Small intestine (tissue), 7 donors: ENCODE measurements around the gene ZSWIM9. TPM values are rescaled to one million over a fixed set of nuclear protein-coding genes. Genes with fewer than 3 reads are reported as not detected.
"Not testable (repeated sequence)": the region's sequence is repeated elsewhere in the genome, so short reads cannot be mapped to it uniquely, and the experiment has no call there.

ENCODE experiments used
- DNase-seq, 2 donors: peaks; one replicate each; pipeline versions ENCODE4 v3.0.0 to v3.0.0-alpha.2; 2013
- FAIRE-seq: peaks from 2 replicates; lab custom pipeline; 2012; peaks lifted over from hg19 to GRCh38; lab: Jason Lieb, UNC
- H3K27ac ChIP-seq, 3 donors: one replicate each; pipeline ENCODE4 v1.5.1; 2013; ENCODE audit warnings: low read length in 2 of 3, mild to moderate bottlenecking in 2 of 3, control low read depth in 1 of 3, inconsistent platforms in 1 of 3, low read depth in 1 of 3, moderate library complexity in 1 of 3
- H3K27me3 ChIP-seq, 3 donors: one replicate each; pipeline ENCODE4 v1.6.1; 2013; ENCODE audit warnings: low read length in 3 of 3, inconsistent platforms in 1 of 3; ENCODE audit not compliant: control insufficient read depth in 3 of 3, insufficient read depth in 3 of 3
- H3K36me3 ChIP-seq, 3 donors: one replicate each; pipeline ENCODE4 v1.6.1; 2013; ENCODE audit warnings: low read length in 3 of 3, inconsistent platforms in 1 of 3, low read depth in 1 of 3, mild to moderate bottlenecking in 1 of 3, moderate library complexity in 1 of 3; ENCODE audit not compliant: control insufficient read depth in 3 of 3, insufficient read depth in 2 of 3
- H3K4me1 ChIP-seq, 3 donors: one replicate each; pipeline ENCODE4 v1.6.1; 2013; ENCODE audit warnings: low read length in 2 of 3, inconsistent platforms in 1 of 3, low read depth in 1 of 3, mild to moderate bottlenecking in 1 of 3, moderate library complexity in 1 of 3; ENCODE audit not compliant: control insufficient read depth in 3 of 3, insufficient read depth in 2 of 3
- H3K4me3 ChIP-seq, 3 donors: one replicate each; pipeline ENCODE4 v1.5.1; 2013; ENCODE audit warnings: low read length in 3 of 3, control low read depth in 1 of 3, inconsistent platforms in 1 of 3, low read depth in 1 of 3, mild to moderate bottlenecking in 1 of 3, moderate library complexity in 1 of 3
- H3K9me3 ChIP-seq, 2 donors: one replicate each; pipeline ENCODE4 v1.6.1; 2013; ENCODE audit warnings: low read depth in 1 of 2, low read length in 1 of 2; ENCODE audit not compliant: control insufficient read depth in 2 of 2, insufficient read depth in 1 of 2
- WGBS, 3 donors: extraction: QIAGEN DNeasy Blood & Tissue Kit; methylation state at CpG; one replicate each; pipeline ENCODE4 v1.1.7; 2013; 5-methylcytosine and 5-hydroxymethylcytosine counted together
- polyA plus RNA-seq, 4 donors: library from polyadenylated mRNA; stranded (reverse) in 3 of 4; unstranded in 1 of 4; fragments of 200-250 nt in 3 of 4; fragments of 120-200 nt in 1 of 4; gene quantifications; one replicate each; pipeline versions ENCODE4 v1.2.1 to v1.2.3, GENCODE V29; 2013
- donor health status: healthy with polysubstance abuse.
- donor health status: control.
- donor health status: control.
- donor health status: Bipolar disorder and iron deficiency.
- donor health status: healthy.

Gene ZSWIM9
- polyA plus RNA-seq, 4 donors = 4.0 to 6.8 (median 4.6) TPM

DNA sequence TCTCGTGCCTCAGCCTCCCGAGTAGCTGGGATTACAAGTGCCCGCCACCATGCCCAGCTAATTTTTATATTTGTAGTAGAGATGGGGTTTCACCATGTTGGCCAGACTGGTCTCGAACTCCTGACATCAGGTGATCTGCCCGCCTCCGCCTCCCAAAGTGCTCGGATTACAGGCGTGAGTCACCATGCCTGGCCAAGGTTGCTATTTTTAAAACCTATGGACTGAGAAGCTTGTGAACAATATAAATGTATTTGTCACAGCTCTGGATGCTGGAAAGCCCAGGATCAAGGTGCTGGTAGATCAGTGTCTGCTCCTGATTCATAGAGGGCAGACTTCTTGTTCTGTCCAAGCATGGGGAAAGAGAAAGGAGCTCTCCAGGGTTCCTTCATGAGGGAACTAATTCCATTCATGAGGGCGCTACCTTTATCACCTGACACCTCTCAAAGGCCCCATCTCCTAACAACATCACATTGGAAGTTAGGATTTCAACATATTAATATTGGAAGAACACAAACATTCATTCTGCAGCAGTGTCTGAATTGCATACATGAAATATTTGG lies 69.2 kb downstream of the ZSWIM9 start:
- Histone ChIP-seq H3K36me3 (peaks cover 5 to 25% (median 9%) of the 10 kb centered on the region in 3 donors), H3K4me1 (no peaks in the 10 kb centered on the region), H3K27ac (no peak overlapping the region), H3K9me3 (no peaks in the 10 kb centered on the region), H3K4me3 (no peak overlapping the region), H3K27me3 (no peaks in the 10 kb centered on the region)
- no peak for DNase-seq
- WGBS, 3 donors = 96 to 98% (median 97%) methylated on average over 9 of the region's 9 CpGs
- FAIRE-seq = no peak

- not testable (repeated sequence) for H3K9me3 ChIP-seq, H3K4me3 ChIP-seq, H3K4me1 ChIP-seq, FAIRE-seq, H3K27me3 ChIP-seq, H3K27ac ChIP-seq, DNase-seq
- WGBS, 3 donors = 90 to 94% (median 94%) methylated on average over 6 of the region's 6 CpGs
- H3K36me3 ChIP-seq = peaks cover 5 to 21% (median 9%) of the 10 kb centered on the region in 3 donors
Observed at GRCh38 chr19:48241771-48242170, 71.3 kb downstream of the ZSWIM9 start.

GRCh38 chr19:48244281-48244680 lies 73.8 kb downstream of the ZSWIM9 start:
- WGBS, 3 donors = 48 to 69% (median 62%) methylated on average over 5 of the region's 5 CpGs
- Histone ChIP-seq H3K4me3 (no peak overlapping the region), H3K27ac (peak overlapping the region in 1 of 3 donors; percentile 38), H3K36me3 (peaks cover 5 to 26% (median 7%) of the 10 kb centered on the region in 3 donors), H3K27me3 (no peaks in the 10 kb centered on the region), H3K9me3 (no peaks in the 10 kb centered on the region), H3K4me1 (no peaks in the 10 kb centered on the region)
- DNase-seq (peak in 1 of 2 donors; percentile 40), FAIRE-seq (no peak)

DNA sequence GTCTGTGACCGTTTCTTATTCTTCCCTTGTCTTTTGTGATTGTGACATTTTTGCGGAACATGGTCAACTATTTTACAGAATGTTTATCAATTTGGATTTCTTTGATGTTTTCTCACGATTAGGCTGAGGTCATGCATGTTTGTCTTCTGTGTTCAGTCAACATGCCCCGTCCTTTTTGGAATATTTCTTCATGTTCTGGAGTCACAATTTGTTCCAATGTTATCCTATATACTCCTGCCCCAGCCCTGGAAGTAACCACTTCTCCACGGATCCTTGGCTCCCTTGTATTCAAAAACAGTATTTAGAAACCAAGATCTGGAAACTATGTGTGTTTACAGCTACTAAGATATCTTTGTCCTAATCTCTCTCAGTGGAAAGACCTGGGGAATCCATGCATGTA lies 75.6 kb downstream of the ZSWIM9 start:
- Histone ChIP-seq H3K27ac (no peak overlapping the region), H3K9me3 (no peaks in the 10 kb centered on the region), H3K27me3 (no peaks in the 10 kb centered on the region), H3K4me3 (no peak overlapping the region), H3K36me3 (peaks cover 0 to 19% (median 0%) of the 10 kb centered on the region in 3 donors), H3K4me1 (no peaks in the 10 kb centered on the region)
- DNase-seq = no peak
- 63 to 69% (median 66%) methylated on average over 5 of the region's 5 CpGs for WGBS, 3 donors
- no peak for FAIRE-seq

DNA sequence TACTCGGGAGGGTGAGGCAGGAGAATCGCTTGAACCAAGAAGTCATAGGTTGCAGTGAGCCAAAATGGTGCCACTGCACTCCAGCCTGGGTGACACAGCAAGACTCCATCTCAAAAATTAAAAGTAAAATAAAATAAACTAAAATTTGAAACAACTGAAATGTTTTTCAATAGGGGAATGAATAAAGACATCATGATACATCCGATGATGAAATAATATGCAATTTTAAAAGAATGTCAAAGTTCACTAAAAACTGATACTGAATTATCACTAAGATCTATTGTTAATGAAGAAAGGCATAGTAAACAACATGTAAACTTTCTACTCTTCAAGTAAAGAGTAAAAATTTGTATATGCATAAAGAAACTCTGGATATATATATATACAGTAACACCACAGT lies 76.7 kb downstream of the ZSWIM9 start:
- DNase-seq (no peak), FAIRE-seq (no peak)
- no peak overlapping the region for H3K4me3 ChIP-seq
- no peak overlapping the region for H3K27ac ChIP-seq
- H3K36me3 ChIP-seq = peaks cover 0 to 15% (median 0%) of the 10 kb centered on the region in 3 donors
- no peaks in the 10 kb centered on the region for H3K9me3 ChIP-seq
- H3K4me1 ChIP-seq = no peaks in the 10 kb centered on the region
- 94 to 98% (median 97%) methylated on average over 3 of the region's 3 CpGs for WGBS, 3 donors
- no peaks in the 10 kb centered on the region for H3K27me3 ChIP-seq

Other genes with a start within 250 kb of the ZSWIM9 start
- not detected for gene BSPH1, start 178.5 kb upstream of the ZSWIM9 start, polyA plus RNA-seq
- not detected for gene ELSPBP1, start 176.0 kb upstream of the ZSWIM9 start, polyA plus RNA-seq
- gene CABP5, start 126.6 kb upstream of the ZSWIM9 start, polyA plus RNA-seq = not detected
- 10 to 100 TPM in 2 of 4 donors, 1 to 10 TPM in 2; 4.0 to 29.2 (median 11.4) TPM for gene PLA2G4C, start 59.9 kb upstream of the ZSWIM9 start, polyA plus RNA-seq
- gene LIG1, start 336 bp upstream of the ZSWIM9 start, polyA plus RNA-seq = 10 to 100 TPM; 27.3 to 44.3 (median 33.3) TPM
- 10 to 100 TPM; 13.0 to 36.1 (median 16.8) TPM for gene CARD8, start 85.2 kb downstream of the ZSWIM9 start, polyA plus RNA-seq
- 1 to 10 TPM in 1 of 4 donors, under 1 TPM in 1, not detected in 2; 0.36 to 3.0 TPM for gene ZNF114, start 99.4 kb downstream of the ZSWIM9 start, polyA plus RNA-seq
- gene EMP3, start 154.9 kb downstream of the ZSWIM9 start, polyA plus RNA-seq = 10 to 100 TPM in 3 of 4 donors, 1 to 10 TPM in 1; 3.4 to 47.4 (median 19.7) TPM
- 10 to 100 TPM in 2 of 4 donors, 1 to 10 TPM in 2; 5.9 to 13.2 (median 10.6) TPM for gene TMEM143, start 193.3 kb downstream of the ZSWIM9 start, polyA plus RNA-seq
- under 1 TPM in 2 of 4 donors, not detected in 2; 0.06 to 0.15 TPM for gene SYNGR4, start 193.7 kb downstream of the ZSWIM9 start, polyA plus RNA-seq
- 100 to 1,000 TPM in 3 of 4 donors, 10 to 100 TPM in 1; 95.4 to 288 (median 166) TPM for gene KDELR1, start 220.9 kb downstream of the ZSWIM9 start, polyA plus RNA-seq
- gene GRIN2D, start 223.0 kb downstream of the ZSWIM9 start, polyA plus RNA-seq = under 1 TPM in 2 of 4 donors, not detected in 2; 0.25 to 0.27 TPM